IMR-90 (cell line): ENCODE results near the gene MTURN. TPM values are rescaled to one million over a fixed set of nuclear protein-coding genes. Genes with fewer than 3 reads are reported as not detected.
A peak's percentile ranks its signal among the peaks of the same experiment; 100 is the strongest.

Experiments used
- ATAC-seq: fragments of 200-7000 bp; cut with Tn5 transposase; 2 replicates; pipeline ENCODE4 v1.9.1; 2020; ENCODE audit warnings: low read depth, mild to moderate bottlenecking, moderate library complexity
- BruUV-seq: library from RNA; stranded (reverse); fragments of 400-500 nt; replicated peaks from 2 replicates; lab custom pipeline; 2021; lab: Mats Ljungman, UMichigan
- CTCF ChIA-PET: fragments of 300-600 bp; formaldehyde crosslinking; extraction: SDS; loops from one replicate; lab custom pipeline; 2021; ENCODE audit warnings: antibody characterized with exemption; lab: Yijun Ruan, JAX
- POLR2A ChIA-PET: fragments of 300-600 bp; sonication (Branson Sonifier 250); formaldehyde crosslinking; loops from one replicate; lab custom pipeline; 2022; ENCODE audit warnings: antibody characterized with exemption; ENCODE audit not compliant: unreplicated experiment; lab: Charles Lee
- DNase-seq: peaks from one replicate; pipeline ENCODE4 v3.0.0; 2013
- H2AFZ ChIP-seq: replicated peaks from 2 replicates; pipeline ENCODE3; 2013; ENCODE audit warnings: low read length, mild to moderate bottlenecking; ENCODE audit not compliant: poor library complexity
- H2AK5ac ChIP-seq: 2 replicates; pipeline ENCODE4 v1.6.1; 2013; ENCODE audit warnings: low read depth, low read length, inconsistent platforms
- H2AK9ac ChIP-seq: replicated peaks from 2 replicates; pipeline ENCODE3; 2013; ENCODE audit warnings: mild to moderate bottlenecking, low read depth, low read length, moderate library complexity; ENCODE audit not compliant: poor library complexity
- H2BK120ac ChIP-seq: 2 replicates; pipeline ENCODE4 v1.6.1; 2013; ENCODE audit warnings: low read depth, low read length, inconsistent platforms
- H2BK15ac ChIP-seq: 3 replicates; pipeline ENCODE4 v1.6.1; 2013; ENCODE audit warnings: low read depth, low read length, inconsistent platforms
- H2BK20ac ChIP-seq: 2 replicates; pipeline ENCODE4 v1.6.1; 2013; ENCODE audit warnings: low read depth, mild to moderate bottlenecking, inconsistent platforms, low read length, moderate library complexity
- H2BK5ac ChIP-seq: 2 replicates; pipeline ENCODE4 v1.6.1; 2013; ENCODE audit warnings: mild to moderate bottlenecking, low read depth, low read length, inconsistent platforms; ENCODE audit not compliant: poor library complexity, severe bottlenecking
- H3K14ac ChIP-seq: replicated peaks from 2 replicates; pipeline ENCODE4 v1.6.1; 2013; ENCODE audit warnings: low read depth, low read length, inconsistent platforms
- H3K18ac ChIP-seq: 2 replicates; pipeline ENCODE4 v1.6.1; 2013; ENCODE audit warnings: low read depth, low read length, control low read depth
- H3K23ac ChIP-seq: 2 replicates; pipeline ENCODE4 v1.6.1; 2013; ENCODE audit warnings: low read depth, low read length, inconsistent platforms
- H3K27ac ChIP-seq: 2 replicates; pipeline ENCODE4 v1.5.1; 2013; ENCODE audit warnings: mild to moderate bottlenecking, control low read depth, low read length; ENCODE audit not compliant: insufficient read depth
- H3K27me3 ChIP-seq: 2 replicates; pipeline ENCODE4 v1.6.1; 2013; ENCODE audit warnings: low read length; ENCODE audit not compliant: control insufficient read depth, insufficient read depth
- H3K36me3 ChIP-seq: 2 replicates; pipeline ENCODE4 v1.6.1; 2013; ENCODE audit warnings: low read length, mixed read lengths; ENCODE audit not compliant: control insufficient read depth, insufficient read depth
- H3K4ac ChIP-seq: 2 replicates; pipeline ENCODE4 v1.6.1; 2013; ENCODE audit warnings: low read depth, low read length, inconsistent platforms
- H3K4me1 ChIP-seq: 2 replicates; pipeline ENCODE4 v1.6.1; 2013; ENCODE audit warnings: low read length, mixed read lengths; ENCODE audit not compliant: control insufficient read depth, insufficient read depth
- H3K4me2 ChIP-seq: 2 replicates; pipeline ENCODE4 v1.6.1; 2013; ENCODE audit warnings: low read depth, mild to moderate bottlenecking, control low read depth, low read length, moderate library complexity
- H3K4me3 ChIP-seq: 2 replicates; pipeline ENCODE4 v1.5.1; 2013; ENCODE audit warnings: low read depth, mild to moderate bottlenecking, control low read depth, low read length, moderate library complexity; ENCODE audit not compliant: insufficient read depth
- H3K56ac ChIP-seq: 2 replicates; pipeline ENCODE4 v1.6.1; 2013; ENCODE audit warnings: low read length, inconsistent platforms; ENCODE audit not compliant: insufficient read depth; ENCODE audit errors: extremely low read depth
- H3K79me1 ChIP-seq, 2 experiments: 2 replicates each; pipeline ENCODE4 v1.6.1; 2013; ENCODE audit warnings: low read length in 2 of 2, inconsistent platforms in 1 of 2, low read depth in 1 of 2
- H3K9ac ChIP-seq: 2 replicates; pipeline ENCODE4 v1.6.1; 2013; ENCODE audit warnings: low read depth, low read length, control low read depth
- H3K9me1 ChIP-seq: 2 replicates; pipeline ENCODE4 v1.6.1; 2013; ENCODE audit warnings: low read length, inconsistent platforms; ENCODE audit not compliant: insufficient read depth
- H3K9me3 ChIP-seq: 2 replicates; pipeline ENCODE4 v1.6.1; 2013; ENCODE audit warnings: low read length; ENCODE audit not compliant: control insufficient read depth, insufficient read depth
- H4K20me1 ChIP-seq: 2 replicates; pipeline ENCODE4 v1.6.1; 2013; ENCODE audit warnings: low read length, inconsistent platforms; ENCODE audit not compliant: insufficient read depth
- H4K5ac ChIP-seq: 2 replicates; pipeline ENCODE4 v1.6.1; 2013; ENCODE audit warnings: mild to moderate bottlenecking, low read depth, low read length, control low read depth
- H4K8ac ChIP-seq, 2 experiments: 2 replicates each; pipeline ENCODE4 v1.6.1; 2013; ENCODE audit warnings: low read depth in 2 of 2, low read length in 2 of 2, control low read depth in 1 of 2, inconsistent platforms in 1 of 2
- H4K91ac ChIP-seq: 2 replicates; pipeline ENCODE4 v1.6.1; 2013; ENCODE audit warnings: low read depth, low read length, inconsistent platforms; ENCODE audit not compliant: insufficient read depth
- CEBPB ChIP-seq: IDR thresholded peaks from 2 replicates; pipeline ENCODE4 v1.6.1; 2012; ENCODE audit warnings: low read depth, low read length, improper control_type of control experiment
- FOS ChIP-seq: fragments of 150-350 bp; IDR thresholded peaks from 2 replicates; pipeline ENCODE4 v1.6.1; 2016; ENCODE audit warnings: low read depth, low read length
- NFE2L2 ChIP-seq: fragments of 150-350 bp; IDR thresholded peaks from 2 replicates; pipeline ENCODE4 v1.6.1; 2016; ENCODE audit warnings: low read depth, mild to moderate bottlenecking, low read length
- POLR2A ChIP-seq: IDR thresholded peaks from 2 replicates; pipeline ENCODE4 v1.6.1; 2012; ENCODE audit warnings: mild to moderate bottlenecking, low read depth, low read length
- WGBS, 2 experiments: methylation state at CpG; one replicate each; pipeline versions ENCODE4 v1.1.5 to v1.1.7; 2013; ENCODE audit warnings: missing lambda C conversion rate in 2 of 2; ENCODE audit not compliant: insufficient read length in 1 of 2; ENCODE audit errors: extremely low coverage in 2 of 2; 5-methylcytosine and 5-hydroxymethylcytosine counted together
- dilution Hi-C: fragments of 300-500 bp; cut with HindIII; formaldehyde crosslinking; loops from one replicate; pipeline ENCODE4 v1.14.3; 2018; ENCODE audit warnings: low sequenced_read_pairs; ENCODE audit not compliant: unreplicated experiment
- in situ Hi-C: fragments of 300-500 bp; cut with MboI; formaldehyde crosslinking; loops from 3 replicates; pipeline ENCODE4 v1.14.3; 2019; ENCODE audit warnings: low sequenced_read_pairs, inconsistent platforms, mixed read lengths
- intact Hi-C: fragments of 100-400 bp; cut with micrococcal nuclease; formaldehyde crosslinking; loops from 2 replicates; pipeline ENCODE4 v1.10.0; 2022
- polyA plus RNA-seq, 3 experiments: library from polyadenylated mRNA; depleted of rRNA; stranded (reverse); fragments of >200 nt; gene quantifications; 2 replicates each; pipeline ENCODE4 v1.2.3, GENCODE V29; 2012; ENCODE audit warnings: low replicate concordance in 1 of 3
- total RNA-seq: library from RNA; depleted of rRNA; stranded (reverse); fragments of >200 nt; gene quantifications from 2 replicates; pipeline ENCODE4 v1.2.3, GENCODE V29; 2012
- TF ChIP-seq, protein P1 (sequence below): conservative IDR thresholded peaks from 2 replicates; pipeline ENCODE4 v1.5.1; 2012; ENCODE audit warnings: mild to moderate bottlenecking, low read depth, low read length, improper control_type of control experiment

The MTURN gene
- total and polyA plus RNA-seq, 2 of the 4 experiments (the other 2 are of a cell fraction) = 2.8 to 5.6 TPM

GRCh38 chr7:30168835-30169573 lies 34.2 kb downstream of the MTURN start:
- POLR2A ChIA-PET = no interaction called here
- no peak overlapping the region for H2AFZ ChIP-seq

More at GRCh38 chr7:30168835-30169573, 34.2 kb downstream of the MTURN start:
- H3K18ac ChIP-seq = no peak overlapping the region
- H2BK20ac ChIP-seq = no peak overlapping the region
- H3K56ac ChIP-seq = no peak overlapping the region
- 57% methylated on average over 7 of the region's 16 CpGs; no CpG with 5 or more reads in 1 of the 2 experiments for WGBS, 2 experiments
- H2AK5ac ChIP-seq = no peak overlapping the region
- H4K8ac ChIP-seq = no peak overlapping the region
- H3K4ac ChIP-seq = 0 out of 2 replicates have a peak overlapping the region, but pooled peaks have one; percentile 17
- BruUV-seq = no TSS peak
- no peaks in the 10 kb centered on the region for H3K9me3 ChIP-seq
- peaks cover 9% of the 10 kb centered on the region; the same call in 1 of the 2 replicates for H3K9me1 ChIP-seq
- H4K20me1 ChIP-seq = 0 out of 2 replicates have a peak, but pooled peaks cover 3% of the 10 kb centered on the region
- H3K79me1 ChIP-seq = no peaks in the 10 kb centered on the region
- no peak overlapping the region for H3K23ac ChIP-seq
- dilution Hi-C loops = no loop called here
- no peaks in the 10 kb centered on the region for H3K27me3 ChIP-seq
- H4K91ac ChIP-seq = no peak overlapping the region
- H2BK5ac ChIP-seq = no peak overlapping the region
- H3K4me1 ChIP-seq = peaks cover 17% of the 10 kb centered on the region
- H3K4me3 ChIP-seq = no peak overlapping the region
- no peak overlapping the region for H3K9ac ChIP-seq
- CTCF ChIA-PET = interaction anchor here (0.6 kb wide), 1 partner anchor 154 kb away, joined by 10 read pairs; no protein-coding TSS in a partner anchor
- in situ Hi-C loops = loop anchor here (5.0 to 10.0 kb wide), 3 partner anchors 106 to 396 kb away; no protein-coding TSS in a partner anchor
- H2BK120ac ChIP-seq = no peak overlapping the region
- DNase-seq (peak; percentile 89), ATAC-seq (peak; percentile 53)
- H3K27ac ChIP-seq = no peak overlapping the region
- peak overlapping the region; percentile 32; the same call in 1 of the 2 replicates for H3K4me2 ChIP-seq
- no peaks in the 10 kb centered on the region for H3K36me3 ChIP-seq
- H3K14ac ChIP-seq = no peak overlapping the region
- no peak overlapping the region for H2BK15ac ChIP-seq
- TF ChIP-seq FOS = peak; percentile 90
- TF ChIP-seq, protein P1, sequence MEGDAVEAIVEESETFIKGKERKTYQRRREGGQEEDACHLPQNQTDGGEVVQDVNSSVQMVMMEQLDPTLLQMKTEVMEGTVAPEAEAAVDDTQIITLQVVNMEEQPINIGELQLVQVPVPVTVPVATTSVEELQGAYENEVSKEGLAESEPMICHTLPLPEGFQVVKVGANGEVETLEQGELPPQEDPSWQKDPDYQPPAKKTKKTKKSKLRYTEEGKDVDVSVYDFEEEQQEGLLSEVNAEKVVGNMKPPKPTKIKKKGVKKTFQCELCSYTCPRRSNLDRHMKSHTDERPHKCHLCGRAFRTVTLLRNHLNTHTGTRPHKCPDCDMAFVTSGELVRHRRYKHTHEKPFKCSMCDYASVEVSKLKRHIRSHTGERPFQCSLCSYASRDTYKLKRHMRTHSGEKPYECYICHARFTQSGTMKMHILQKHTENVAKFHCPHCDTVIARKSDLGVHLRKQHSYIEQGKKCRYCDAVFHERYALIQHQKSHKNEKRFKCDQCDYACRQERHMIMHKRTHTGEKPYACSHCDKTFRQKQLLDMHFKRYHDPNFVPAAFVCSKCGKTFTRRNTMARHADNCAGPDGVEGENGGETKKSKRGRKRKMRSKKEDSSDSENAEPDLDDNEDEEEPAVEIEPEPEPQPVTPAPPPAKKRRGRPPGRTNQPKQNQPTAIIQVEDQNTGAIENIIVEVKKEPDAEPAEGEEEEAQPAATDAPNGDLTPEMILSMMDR = no peak
- TF ChIP-seq NFE2L2 = peak; percentile 42; the same call in 1 of the 2 replicates
- TF ChIP-seq POLR2A = no peak
- TF ChIP-seq CEBPB = peak; percentile 92
- no peak overlapping the region for H4K5ac ChIP-seq
- no peak overlapping the region for H2AK9ac ChIP-seq
- intact Hi-C loops = no loop called here
